K562 (cell line): ENCODE results near the gene NALCN. TPM values are rescaled to one million over a fixed set of nuclear protein-coding genes. Genes with fewer than 3 reads are reported as not detected.

ENCODE experiments used
- ATAC-seq: fragments of 200-7000 bp; cut with Tn5 transposase; 3 replicates; pipeline ENCODE4 v1.9.1; 2020; ENCODE audit warnings: moderate library complexity
- BruUV-seq: library from RNA; stranded (reverse); fragments of 400-500 nt; replicated peaks from 2 replicates; lab custom pipeline; 2021; lab: Mats Ljungman, UMichigan
- CTCF ChIA-PET: fragments of 300-600 bp; formaldehyde crosslinking; extraction: SDS; loops from one replicate; lab custom pipeline; 2021; ENCODE audit warnings: low intra/inter-chr PET ratio; lab: Yijun Ruan, JAX
- POLR2A ChIA-PET: fragments of 300-600, 350-650 bp; sonication (Branson Sonifier 250); formaldehyde crosslinking; extraction: SDS; loops from one replicate; lab custom pipeline; 2021; ENCODE audit warnings: antibody characterized with exemption, inconsistent platforms; lab: Yijun Ruan, JAX
- DNase-seq, 4 experiments: peaks; one replicate each; pipeline versions ENCODE4 v3.0.0 to v3.0.0-alpha.2; 2011 to 2018; ENCODE audit warnings: low spot score in 3 of 4, mixed read lengths in 3 of 4; ENCODE audit errors: extremely low read depth in 1 of 4
- FAIRE-seq: peaks from 2 replicates; lab custom pipeline; 2011; peaks lifted over from hg19 to GRCh38; lab: Jason Lieb, UNC
- H2AFZ ChIP-seq: 2 replicates; pipeline ENCODE4 v1.6.0; 2011; ENCODE audit warnings: low read depth, low read length, control low read depth, inconsistent platforms
- H3K27ac ChIP-seq: fragments of 200-600 bp; 3 replicates; pipeline ENCODE4 v1.8.0; 2011; ENCODE audit warnings: low read depth, mild to moderate bottlenecking, control low read depth, inconsistent platforms, low read length, moderate library complexity, mixed read lengths; ENCODE audit errors: extremely low read depth
- H3K27me3 ChIP-seq, 2 experiments: fragments of 300-600 bp in 1 of 2; 2 replicates in 1 of 2; 3 replicates in 1 of 2; pipeline versions ENCODE4 v1.6.0 to v1.8.0; 2011; ENCODE audit warnings: inconsistent platforms in 2 of 2, low read length in 2 of 2, mild to moderate bottlenecking in 1 of 2, mixed read lengths in 1 of 2, moderate library complexity in 1 of 2; ENCODE audit not compliant: control insufficient read depth in 2 of 2, insufficient read depth in 2 of 2
- H3K36me3 ChIP-seq: fragments of 300-600 bp; 3 replicates; pipeline ENCODE4 v1.8.0; 2011; ENCODE audit warnings: mild to moderate bottlenecking, low read length, inconsistent platforms; ENCODE audit not compliant: control insufficient read depth, insufficient read depth
- H3K4me1 ChIP-seq, 2 experiments: fragments of 200-600 bp in 1 of 2; replicated peaks in 1 of 2; 2 replicates in 1 of 2; 3 replicates in 1 of 2; pipeline versions ENCODE4 v1.5.1 to v1.8.0; 2011; ENCODE audit warnings: inconsistent platforms in 2 of 2, low read length in 2 of 2, mild to moderate bottlenecking in 1 of 2, mixed read lengths in 1 of 2, moderate library complexity in 1 of 2; ENCODE audit not compliant: control insufficient read depth in 2 of 2, insufficient read depth in 2 of 2
- H3K4me2 ChIP-seq: 2 replicates; pipeline ENCODE4 v1.6.1; 2011; ENCODE audit warnings: low read length, control low read depth, inconsistent platforms, mixed read lengths; ENCODE audit not compliant: insufficient read depth
- H3K4me3 ChIP-seq: fragments of 200-600 bp; sonication (generic), shearing (Covaris generic); 2 replicates; pipeline ENCODE4 v1.5.1; 2016; ENCODE audit warnings: control low read depth, inconsistent platforms
- H3K79me2 ChIP-seq: fragments of 200-600 bp; 3 replicates; pipeline ENCODE4 v1.8.0; 2011; ENCODE audit warnings: low read length, inconsistent platforms; ENCODE audit not compliant: control insufficient read depth, insufficient read depth
- H3K9ac ChIP-seq, 2 experiments: 2 replicates each; pipeline versions ENCODE4 v1.6.0 to v1.6.1; 2011; ENCODE audit warnings: low read depth in 2 of 2, low read length in 2 of 2, control low read depth in 1 of 2, inconsistent platforms in 1 of 2, mild to moderate bottlenecking in 1 of 2, mixed read lengths in 1 of 2; ENCODE audit not compliant: insufficient read depth in 1 of 2
- H3K9me1 ChIP-seq: one replicate; pipeline ENCODE4 v1.6.0; 2011; ENCODE audit warnings: inconsistent platforms, mild to moderate bottlenecking, low read length, moderate library complexity; ENCODE audit not compliant: control insufficient read depth, insufficient read depth
- H3K9me3 ChIP-seq: replicated peaks from 2 replicates; pipeline ENCODE4 v1.5.1; 2011; ENCODE audit warnings: low read depth, low read length, inconsistent platforms; ENCODE audit not compliant: control insufficient read depth, insufficient read depth
- H4K20me1 ChIP-seq: replicated peaks from 2 replicates; pipeline ENCODE4 v1.6.1; 2011; ENCODE audit warnings: low read length, inconsistent platforms, mixed read lengths; ENCODE audit not compliant: control insufficient read depth, insufficient read depth
- ASH1L ChIP-seq: fragments of 450-650 bp; IDR thresholded peaks from 2 replicates; pipeline ENCODE4 v1.6.1; 2018; ENCODE audit warnings: borderline replicate concordance, mild to moderate bottlenecking, low read depth; ENCODE audit not compliant: partially characterized antibody
- ERF ChIP-seq: fragments of 450-650 bp; formaldehyde crosslinking; IDR thresholded peaks from 2 replicates; pipeline ENCODE4 v1.4.0; 2020; ENCODE audit warnings: mild to moderate bottlenecking, mixed read lengths
- MCM5 ChIP-seq: fragments of 450-650 bp; IDR thresholded peaks from 2 replicates; pipeline ENCODE4 v1.6.1; 2016; ENCODE audit warnings: low read depth
- POLR3A ChIP-seq: IDR thresholded peaks from 2 replicates; pipeline ENCODE4 v1.6.1; 2011; ENCODE audit warnings: borderline replicate concordance, mild to moderate bottlenecking, moderate library complexity; ENCODE audit not compliant: insufficient read length, insufficient read depth; ENCODE audit errors: extremely low read depth
- PYGO2 ChIP-seq: fragments of 450-650 bp; IDR thresholded peaks from 2 replicates; pipeline ENCODE4 v1.6.1; 2016; ENCODE audit warnings: mild to moderate bottlenecking, missing genetic modification characterization, moderate library complexity, missing compliant biosample characterization
- RFX1 ChIP-seq: fragments of 450-650 bp; IDR thresholded peaks from 2 replicates; pipeline ENCODE4 v1.6.1; 2016; ENCODE audit warnings: mild to moderate bottlenecking, moderate library complexity
- SAP30 ChIP-seq: fragments of 200-600 bp; sonication (generic); IDR thresholded peaks from 2 replicates; pipeline ENCODE4 v1.6.1; 2012; ENCODE audit warnings: borderline replicate concordance, low read depth, mild to moderate bottlenecking, moderate library complexity, low read length, control low read depth, inconsistent platforms; ENCODE audit not compliant: insufficient read depth, poor library complexity, severe bottlenecking
- TCF15 ChIP-seq: fragments of 250-450 bp; sonication (Bioruptor Pico); IDR thresholded peaks from 2 replicates; pipeline ENCODE4 v1.8.0; 2022; ENCODE audit warnings: moderate library complexity, mild to moderate bottlenecking, inconsistent platforms
- ZBTB33 ChIP-seq: sonication (generic); formaldehyde crosslinking; IDR thresholded peaks from 2 replicates; pipeline ENCODE4 v1.8.1; 2023; ENCODE audit warnings: mild to moderate bottlenecking, missing genetic modification reagents
- ZNF395 ChIP-seq: fragments of 200-800 bp; sonication (Bioruptor generic); IDR thresholded peaks from 2 replicates; pipeline ENCODE4 v1.6.1; 2017; ENCODE audit warnings: missing genetic modification characterization, missing compliant biosample characterization
- WGBS: fragments of 100-300 bp; shearing (Covaris generic); methylation state at CpG from one replicate; pipeline ENCODE4 v1.1.6; 2016; ENCODE audit warnings: low coverage, mixed read lengths; ENCODE audit not compliant: insufficient coverage; ENCODE audit errors: missing lambda C conversion rate; 5-methylcytosine and 5-hydroxymethylcytosine counted together
- in situ Hi-C: fragments of 300-500 bp; cut with MboI; formaldehyde crosslinking; loops from 4 replicates; pipeline ENCODE4 v1.15.0; 2018; ENCODE audit warnings: inconsistent platforms, mixed read lengths
- intact Hi-C: fragments of 100-400 bp; cut with micrococcal nuclease; formaldehyde crosslinking; loops from 2 replicates; pipeline ENCODE4 v1.14.2; 2022
- polyA plus RNA-seq, 8 experiments: library from polyadenylated mRNA; depleted of rRNA in 4 of 8; stranded (reverse) in 5 of 8; unstranded in 3 of 8; fragments of >200 nt; fragmentation: Nextera tagmentation in 2 of 8; fragmentation: Illumina TruSeq in 1 of 8; extraction: Ambion mirVana in 2 of 8; extraction: Trizol in 1 of 8; gene quantifications; 2 replicates each; pipeline versions ENCODE4 v1.2.1 to v1.2.3, GENCODE V29; 2011 to 2014; ENCODE audit warnings: inconsistent platforms in 1 of 8, missing spikeins in 1 of 8
- total RNA-seq, 7 experiments: library from RNA; depleted of rRNA in 6 of 7; stranded (reverse); fragments of >200 nt in 6 of 7; fragmentation: Illumina TruSeq in 2 of 7; extraction: Trizol in 2 of 7; gene quantifications; 2 replicates each; pipeline versions ENCODE4 v1.2.1 to v1.2.3, GENCODE V29; 2011 to 2021; ENCODE audit warnings: low replicate concordance in 1 of 7

The NALCN gene
- total and polyA plus RNA-seq, 9 of the 15 experiments (the other 6 are each of a cell fraction or from before 2014, with no cell fraction given) = not detected

- H3K36me3 ChIP-seq = no peaks in the 10 kb centered on the region
- WGBS = 0% methylated on average over 1 of the region's 1 CpG
- DNase-seq (no peak), ATAC-seq (no peak), FAIRE-seq (no peak)
- H3K27me3 ChIP-seq = no peaks in the 10 kb centered on the region
- no peaks in the 10 kb centered on the region for H3K79me2 ChIP-seq
- H4K20me1 ChIP-seq = no peaks in the 10 kb centered on the region
- ChIA-PET CTCF (no interaction called here), POLR2A (no interaction called here)
- no peak for TF ChIP-seq RFX1
- no peak overlapping the region for H3K4me3 ChIP-seq
- H3K27ac ChIP-seq = no peak overlapping the region
- BruUV-seq = no TSS peak
- H3K4me2 ChIP-seq = no peak overlapping the region
- no peak overlapping the region for H2AFZ ChIP-seq
- intact Hi-C loops (no loop called here), in situ Hi-C loops (no loop called here)
- H3K9ac ChIP-seq = no peak overlapping the region
- H3K9me3 ChIP-seq = no peaks in the 10 kb centered on the region
- H3K4me1 ChIP-seq = no peaks in the 10 kb centered on the region
- no peaks in the 10 kb centered on the region for H3K9me1 ChIP-seq
Observed at GRCh38 chr13:101412076-101412475, 4.2 kb downstream of the NALCN start.

- BruUV-seq = no TSS peak
- CTCF ChIA-PET = no interaction called here
- Histone ChIP-seq H3K9me3 (no peaks in the 10 kb centered on the region), H3K79me2 (no peaks in the 10 kb centered on the region), H3K4me1 (no peaks in the 10 kb centered on the region), H3K4me2 (no peak overlapping the region), H3K4me3 (no peak overlapping the region), H3K27ac (no peak overlapping the region), H4K20me1 (no peaks in the 10 kb centered on the region), H3K27me3 (no peaks in the 10 kb centered on the region), H3K9me1 (no peaks in the 10 kb centered on the region), H2AFZ (no peak overlapping the region), H3K9ac (no peak overlapping the region), H3K36me3 (no peaks in the 10 kb centered on the region)
- DNase-seq = no peak
- in situ Hi-C loops = loop anchor here (5.0 kb wide), 1 partner anchor 82 kb away; no protein-coding TSS in a partner anchor
- no peak for FAIRE-seq
- WGBS = 2% methylated on average over 4 of the region's 6 CpGs
- ATAC-seq = no peak
- intact Hi-C loops = no loop called here
- POLR2A ChIA-PET = no interaction called here
- TF ChIP-seq PYGO2 (tag) = no peak
- no peak for TF ChIP-seq TCF15 (CRISPR knock-in tag)
- no peak for TF ChIP-seq ASH1L
- no peak for TF ChIP-seq ZBTB33 (CRISPR knock-in tag)
- no peak for TF ChIP-seq SAP30
- no peak for TF ChIP-seq ERF (CRISPR knock-in tag)
- no peak for TF ChIP-seq POLR3A
- no peak for TF ChIP-seq MCM5
- TF ChIP-seq ZNF395 (CRISPR knock-in tag) = no peak
Observed at GRCh38 chr13:101408992-101409656, 7.2 kb downstream of the NALCN start.
